PFSK-1 (cell line): ENCODE results near the gene ZNF385D.

Source experiments
- POLR2AphosphoS5 ChIP-seq: IDR thresholded peaks from 2 replicates; pipeline ENCODE4 v1.6.1; 2012; ENCODE audit warnings: low read depth, mild to moderate bottlenecking, control low read depth, low read length, moderate library complexity
- SIN3A ChIP-seq: IDR thresholded peaks from 2 replicates; pipeline ENCODE4 v1.6.1; 2012; ENCODE audit warnings: mild to moderate bottlenecking, low read length, moderate library complexity, borderline replicate concordance; ENCODE audit not compliant: insufficient read depth

DNA sequence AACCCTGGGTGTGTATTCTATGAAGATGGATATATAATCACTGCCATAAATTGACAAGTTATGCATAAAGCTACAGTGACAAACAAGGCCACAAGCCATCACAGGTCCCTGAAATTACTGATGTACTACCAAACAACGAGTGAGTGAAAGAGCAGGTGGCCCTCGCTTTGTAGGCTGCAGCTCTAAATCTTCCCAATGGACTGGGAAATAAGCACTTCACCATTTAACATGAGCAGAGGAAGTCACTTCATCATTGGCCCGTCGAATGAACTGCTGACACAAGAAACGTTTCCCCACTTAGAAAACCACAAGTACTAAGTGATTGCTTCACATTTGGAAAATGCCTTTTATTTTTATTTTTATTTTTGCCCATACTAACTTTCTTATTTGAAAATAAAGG, 218.0 kb downstream of the ZNF385D start:
- TF ChIP-seq SIN3A (no peak), POLR2AphosphoS5 (no peak)
